H1 (cell line): ENCODE measurements around the gene CYB5R2. TPM values are rescaled to one million over a fixed set of nuclear protein-coding genes. Genes with fewer than 3 reads are reported as not detected.

Source experiments
- SAP30 ChIP-seq: fragments of 300-600 bp; sonication (generic); IDR thresholded peaks from 2 replicates; pipeline ENCODE4 v1.7.1; 2012; ENCODE audit warnings: low read length, moderate library complexity, mild to moderate bottlenecking, inconsistent platforms; ENCODE audit not compliant: insufficient read depth, insufficient replicate concordance
- TCF12 ChIP-seq: IDR thresholded peaks from 2 replicates; pipeline ENCODE4 v1.6.1; 2011; ENCODE audit warnings: low read depth, mild to moderate bottlenecking, low read length
- polyA plus RNA-seq, 7 experiments: library from polyadenylated mRNA; depleted of rRNA in 3 of 7; stranded (reverse) in 5 of 7; unstranded in 2 of 7; fragments of >200 nt in 5 of 7; fragments of 200-250 nt in 2 of 7; gene quantifications; 1 replicate in 5 of 7; 2 replicates in 1 of 7; 4 replicates in 1 of 7; pipeline versions ENCODE4 v1.2.1 to v1.2.3, GENCODE V29; 2011 to 2013; ENCODE audit warnings: missing spikeins in 2 of 7, mixed read lengths in 2 of 7
- total RNA-seq: library from RNA; stranded (reverse); fragmentation: NEBNext Ultra II Directional; extraction: Animal tissue kit (Norgen Biotek cat#: 25700); gene quantifications from 2 replicates; pipeline ENCODE4 v1.2.1, GENCODE V29; 2021
- TF ChIP-seq, protein P1 (sequence below): fragments of 300-600 bp; sonication (generic); IDR thresholded peaks from 2 replicates; pipeline ENCODE4 v1.7.1; 2012; ENCODE audit warnings: low read length, moderate library complexity, mild to moderate bottlenecking, inconsistent platforms; ENCODE audit not compliant: insufficient replicate concordance
- TF ChIP-seq, protein P2 (sequence below), 3 experiments: IDR thresholded peaks; 1 replicate in 2 of 3; 2 replicates in 1 of 3; pipeline versions ENCODE4 v1.5.1 to v1.6.1; 2011; ENCODE audit warnings: low read length in 3 of 3, mild to moderate bottlenecking in 3 of 3, inconsistent platforms in 2 of 3, low read depth in 1 of 3, moderate library complexity in 1 of 3; ENCODE audit not compliant: insufficient read depth in 1 of 3; ENCODE audit errors: control extremely low read depth in 1 of 3

The CYB5R2 gene
- total and polyA plus RNA-seq, 2 of the 8 experiments (the other 6 are each of a cell fraction or from before 2014, with no cell fraction given) = 53.0 to 55.9 TPM

DNA sequence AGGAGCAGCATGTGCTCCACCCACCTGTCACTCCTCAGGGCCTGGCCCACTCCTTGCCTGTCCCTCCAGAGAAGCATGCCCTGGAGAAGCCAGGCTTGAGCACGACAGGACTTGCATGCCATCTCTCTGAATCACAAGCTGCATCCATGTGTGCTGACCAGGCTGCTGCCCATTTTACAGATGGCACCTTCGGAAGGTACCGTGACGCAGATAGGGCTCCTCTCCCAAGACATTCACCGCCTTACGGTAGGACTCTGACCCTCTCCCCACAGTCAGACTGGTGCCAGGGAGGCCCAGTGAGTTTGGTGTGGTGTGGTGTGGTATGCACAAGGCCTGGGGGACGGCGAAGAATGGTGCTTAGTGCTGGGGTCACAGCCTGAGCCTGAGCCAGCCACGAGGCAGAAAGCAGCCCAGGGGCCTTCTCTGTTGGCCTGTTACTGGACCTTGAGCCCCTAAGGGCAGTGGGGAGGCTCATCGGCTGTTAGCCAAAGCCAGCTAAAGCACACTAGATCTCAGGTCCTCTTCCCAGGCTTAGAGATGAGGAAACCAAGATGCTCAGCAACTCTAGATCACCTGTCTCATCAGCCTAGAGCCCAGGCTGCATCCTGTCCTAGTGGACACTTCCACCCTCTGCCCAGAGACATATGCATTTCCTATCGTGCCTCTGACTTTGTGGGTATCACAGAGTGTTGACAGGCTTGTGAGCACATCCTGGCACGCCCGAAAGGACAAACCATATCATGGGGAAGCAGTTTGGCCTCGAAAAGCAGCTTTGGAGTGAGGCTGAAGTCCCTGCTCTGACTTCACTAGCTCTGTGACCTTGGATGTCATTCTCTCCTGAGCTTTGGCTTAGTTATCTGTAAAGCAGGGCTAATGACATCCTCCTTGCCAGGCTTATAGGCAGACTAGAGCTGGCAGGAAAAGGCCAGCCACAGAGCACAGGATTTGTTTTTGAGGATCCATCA is 17.8 kb downstream of the CYB5R2 start (continued):
- TF ChIP-seq, protein P1, sequence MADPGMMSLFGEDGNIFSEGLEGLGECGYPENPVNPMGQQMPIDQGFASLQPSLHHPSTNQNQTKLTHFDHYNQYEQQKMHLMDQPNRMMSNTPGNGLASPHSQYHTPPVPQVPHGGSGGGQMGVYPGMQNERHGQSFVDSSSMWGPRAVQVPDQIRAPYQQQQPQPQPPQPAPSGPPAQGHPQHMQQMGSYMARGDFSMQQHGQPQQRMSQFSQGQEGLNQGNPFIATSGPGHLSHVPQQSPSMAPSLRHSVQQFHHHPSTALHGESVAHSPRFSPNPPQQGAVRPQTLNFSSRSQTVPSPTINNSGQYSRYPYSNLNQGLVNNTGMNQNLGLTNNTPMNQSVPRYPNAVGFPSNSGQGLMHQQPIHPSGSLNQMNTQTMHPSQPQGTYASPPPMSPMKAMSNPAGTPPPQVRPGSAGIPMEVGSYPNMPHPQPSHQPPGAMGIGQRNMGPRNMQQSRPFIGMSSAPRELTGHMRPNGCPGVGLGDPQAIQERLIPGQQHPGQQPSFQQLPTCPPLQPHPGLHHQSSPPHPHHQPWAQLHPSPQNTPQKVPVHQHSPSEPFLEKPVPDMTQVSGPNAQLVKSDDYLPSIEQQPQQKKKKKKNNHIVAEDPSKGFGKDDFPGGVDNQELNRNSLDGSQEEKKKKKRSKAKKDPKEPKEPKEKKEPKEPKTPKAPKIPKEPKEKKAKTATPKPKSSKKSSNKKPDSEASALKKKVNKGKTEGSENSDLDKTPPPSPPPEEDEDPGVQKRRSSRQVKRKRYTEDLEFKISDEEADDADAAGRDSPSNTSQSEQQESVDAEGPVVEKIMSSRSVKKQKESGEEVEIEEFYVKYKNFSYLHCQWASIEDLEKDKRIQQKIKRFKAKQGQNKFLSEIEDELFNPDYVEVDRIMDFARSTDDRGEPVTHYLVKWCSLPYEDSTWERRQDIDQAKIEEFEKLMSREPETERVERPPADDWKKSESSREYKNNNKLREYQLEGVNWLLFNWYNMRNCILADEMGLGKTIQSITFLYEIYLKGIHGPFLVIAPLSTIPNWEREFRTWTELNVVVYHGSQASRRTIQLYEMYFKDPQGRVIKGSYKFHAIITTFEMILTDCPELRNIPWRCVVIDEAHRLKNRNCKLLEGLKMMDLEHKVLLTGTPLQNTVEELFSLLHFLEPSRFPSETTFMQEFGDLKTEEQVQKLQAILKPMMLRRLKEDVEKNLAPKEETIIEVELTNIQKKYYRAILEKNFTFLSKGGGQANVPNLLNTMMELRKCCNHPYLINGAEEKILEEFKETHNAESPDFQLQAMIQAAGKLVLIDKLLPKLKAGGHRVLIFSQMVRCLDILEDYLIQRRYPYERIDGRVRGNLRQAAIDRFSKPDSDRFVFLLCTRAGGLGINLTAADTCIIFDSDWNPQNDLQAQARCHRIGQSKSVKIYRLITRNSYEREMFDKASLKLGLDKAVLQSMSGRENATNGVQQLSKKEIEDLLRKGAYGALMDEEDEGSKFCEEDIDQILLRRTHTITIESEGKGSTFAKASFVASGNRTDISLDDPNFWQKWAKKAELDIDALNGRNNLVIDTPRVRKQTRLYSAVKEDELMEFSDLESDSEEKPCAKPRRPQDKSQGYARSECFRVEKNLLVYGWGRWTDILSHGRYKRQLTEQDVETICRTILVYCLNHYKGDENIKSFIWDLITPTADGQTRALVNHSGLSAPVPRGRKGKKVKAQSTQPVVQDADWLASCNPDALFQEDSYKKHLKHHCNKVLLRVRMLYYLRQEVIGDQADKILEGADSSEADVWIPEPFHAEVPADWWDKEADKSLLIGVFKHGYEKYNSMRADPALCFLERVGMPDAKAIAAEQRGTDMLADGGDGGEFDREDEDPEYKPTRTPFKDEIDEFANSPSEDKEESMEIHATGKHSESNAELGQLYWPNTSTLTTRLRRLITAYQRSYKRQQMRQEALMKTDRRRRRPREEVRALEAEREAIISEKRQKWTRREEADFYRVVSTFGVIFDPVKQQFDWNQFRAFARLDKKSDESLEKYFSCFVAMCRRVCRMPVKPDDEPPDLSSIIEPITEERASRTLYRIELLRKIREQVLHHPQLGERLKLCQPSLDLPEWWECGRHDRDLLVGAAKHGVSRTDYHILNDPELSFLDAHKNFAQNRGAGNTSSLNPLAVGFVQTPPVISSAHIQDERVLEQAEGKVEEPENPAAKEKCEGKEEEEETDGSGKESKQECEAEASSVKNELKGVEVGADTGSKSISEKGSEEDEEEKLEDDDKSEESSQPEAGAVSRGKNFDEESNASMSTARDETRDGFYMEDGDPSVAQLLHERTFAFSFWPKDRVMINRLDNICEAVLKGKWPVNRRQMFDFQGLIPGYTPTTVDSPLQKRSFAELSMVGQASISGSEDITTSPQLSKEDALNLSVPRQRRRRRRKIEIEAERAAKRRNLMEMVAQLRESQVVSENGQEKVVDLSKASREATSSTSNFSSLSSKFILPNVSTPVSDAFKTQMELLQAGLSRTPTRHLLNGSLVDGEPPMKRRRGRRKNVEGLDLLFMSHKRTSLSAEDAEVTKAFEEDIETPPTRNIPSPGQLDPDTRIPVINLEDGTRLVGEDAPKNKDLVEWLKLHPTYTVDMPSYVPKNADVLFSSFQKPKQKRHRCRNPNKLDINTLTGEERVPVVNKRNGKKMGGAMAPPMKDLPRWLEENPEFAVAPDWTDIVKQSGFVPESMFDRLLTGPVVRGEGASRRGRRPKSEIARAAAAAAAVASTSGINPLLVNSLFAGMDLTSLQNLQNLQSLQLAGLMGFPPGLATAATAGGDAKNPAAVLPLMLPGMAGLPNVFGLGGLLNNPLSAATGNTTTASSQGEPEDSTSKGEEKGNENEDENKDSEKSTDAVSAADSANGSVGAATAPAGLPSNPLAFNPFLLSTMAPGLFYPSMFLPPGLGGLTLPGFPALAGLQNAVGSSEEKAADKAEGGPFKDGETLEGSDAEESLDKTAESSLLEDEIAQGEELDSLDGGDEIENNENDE = no peak
- TF ChIP-seq, protein P2, sequence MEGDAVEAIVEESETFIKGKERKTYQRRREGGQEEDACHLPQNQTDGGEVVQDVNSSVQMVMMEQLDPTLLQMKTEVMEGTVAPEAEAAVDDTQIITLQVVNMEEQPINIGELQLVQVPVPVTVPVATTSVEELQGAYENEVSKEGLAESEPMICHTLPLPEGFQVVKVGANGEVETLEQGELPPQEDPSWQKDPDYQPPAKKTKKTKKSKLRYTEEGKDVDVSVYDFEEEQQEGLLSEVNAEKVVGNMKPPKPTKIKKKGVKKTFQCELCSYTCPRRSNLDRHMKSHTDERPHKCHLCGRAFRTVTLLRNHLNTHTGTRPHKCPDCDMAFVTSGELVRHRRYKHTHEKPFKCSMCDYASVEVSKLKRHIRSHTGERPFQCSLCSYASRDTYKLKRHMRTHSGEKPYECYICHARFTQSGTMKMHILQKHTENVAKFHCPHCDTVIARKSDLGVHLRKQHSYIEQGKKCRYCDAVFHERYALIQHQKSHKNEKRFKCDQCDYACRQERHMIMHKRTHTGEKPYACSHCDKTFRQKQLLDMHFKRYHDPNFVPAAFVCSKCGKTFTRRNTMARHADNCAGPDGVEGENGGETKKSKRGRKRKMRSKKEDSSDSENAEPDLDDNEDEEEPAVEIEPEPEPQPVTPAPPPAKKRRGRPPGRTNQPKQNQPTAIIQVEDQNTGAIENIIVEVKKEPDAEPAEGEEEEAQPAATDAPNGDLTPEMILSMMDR (IDR thresholded peaks at IDR 0.05; ENCODE audit: control extremely low read depth in 1 of 3, insufficient read depth in 1 of 3, low read depth in 1 of 3, low read length in 3 of 3) = no peak
- no peak for TF ChIP-seq SAP30
- no peak for TF ChIP-seq TCF12
